ENCODE data around the gene PRM2. TPM values are rescaled to one million over a fixed set of nuclear protein-coding genes. Genes with fewer than 3 reads are reported as not detected.

The PRM2 gene, protein sequence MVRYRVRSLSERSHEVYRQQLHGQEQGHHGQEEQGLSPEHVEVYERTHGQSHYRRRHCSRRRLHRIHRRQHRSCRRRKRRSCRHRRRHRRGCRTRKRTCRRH
- total RNA-seq = not detected in 3 replicates
- long read RNA-seq = 0 reads

DNA sequence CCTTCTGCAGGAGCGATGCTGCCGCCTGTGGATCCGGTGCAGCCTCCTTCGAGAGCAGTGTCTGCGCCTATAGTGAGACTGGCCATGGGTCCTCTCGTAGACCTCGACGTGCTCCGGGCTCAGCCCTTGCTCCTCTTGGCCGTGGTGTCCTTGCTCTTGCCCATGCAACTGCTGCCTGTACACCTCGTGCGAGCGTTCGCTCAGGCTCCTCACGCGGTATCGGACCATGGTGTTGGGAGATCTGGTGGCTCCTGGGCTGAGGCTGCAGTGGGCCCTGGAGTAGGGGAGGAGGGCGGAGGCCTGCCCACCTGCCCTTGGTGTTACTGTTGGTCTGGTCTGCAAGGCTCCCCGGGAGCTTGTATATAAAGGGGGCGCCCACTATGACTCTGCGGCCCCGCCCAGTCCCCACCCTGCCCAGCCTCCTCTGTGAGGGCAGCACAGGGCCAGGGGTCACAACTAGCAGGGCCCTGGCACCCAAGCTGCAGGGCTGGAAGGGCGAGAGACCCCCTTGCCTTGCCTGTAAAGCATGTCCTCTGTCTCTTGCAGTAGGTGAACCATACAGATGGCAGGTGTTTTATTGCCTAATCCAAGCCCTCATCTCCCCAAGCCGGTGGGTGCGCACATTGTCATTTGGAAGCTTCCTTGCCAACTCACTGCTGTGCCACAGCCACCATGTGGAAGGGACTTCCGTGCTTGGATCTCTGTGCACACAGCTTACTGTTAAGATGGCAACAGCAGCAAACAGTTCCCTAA is at the start of gene PRM2:
TSS of gene PRM2 (minus strand) at position 338 of the 753 bp plus-strand sequence. CDS start at position 228, 110 bp downstream.
- TF ChIP-seq, protein P1, sequence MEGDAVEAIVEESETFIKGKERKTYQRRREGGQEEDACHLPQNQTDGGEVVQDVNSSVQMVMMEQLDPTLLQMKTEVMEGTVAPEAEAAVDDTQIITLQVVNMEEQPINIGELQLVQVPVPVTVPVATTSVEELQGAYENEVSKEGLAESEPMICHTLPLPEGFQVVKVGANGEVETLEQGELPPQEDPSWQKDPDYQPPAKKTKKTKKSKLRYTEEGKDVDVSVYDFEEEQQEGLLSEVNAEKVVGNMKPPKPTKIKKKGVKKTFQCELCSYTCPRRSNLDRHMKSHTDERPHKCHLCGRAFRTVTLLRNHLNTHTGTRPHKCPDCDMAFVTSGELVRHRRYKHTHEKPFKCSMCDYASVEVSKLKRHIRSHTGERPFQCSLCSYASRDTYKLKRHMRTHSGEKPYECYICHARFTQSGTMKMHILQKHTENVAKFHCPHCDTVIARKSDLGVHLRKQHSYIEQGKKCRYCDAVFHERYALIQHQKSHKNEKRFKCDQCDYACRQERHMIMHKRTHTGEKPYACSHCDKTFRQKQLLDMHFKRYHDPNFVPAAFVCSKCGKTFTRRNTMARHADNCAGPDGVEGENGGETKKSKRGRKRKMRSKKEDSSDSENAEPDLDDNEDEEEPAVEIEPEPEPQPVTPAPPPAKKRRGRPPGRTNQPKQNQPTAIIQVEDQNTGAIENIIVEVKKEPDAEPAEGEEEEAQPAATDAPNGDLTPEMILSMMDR (IDR thresholded peaks at IDR 0.05) = no peak
- DNase-seq (ENCODE audit: low spot score) = no peak
- H3K36me3 Mint-ChIP-seq (ENCODE audit: low read depth) = no peaks in the 10 kb centered on the region
- H3K4me3 Mint-ChIP-seq (ENCODE audit: unreplicated experiment) = no peak within 1 kb of the TSS
- H3K27me3 Mint-ChIP-seq (ENCODE audit: low read depth) = peaks cover 10% of the 10 kb centered on the region
- H3K4me1 Mint-ChIP-seq (ENCODE audit: low read depth) = no peaks in the 10 kb centered on the region
- peaks cover 5% of the 10 kb centered on the region for H3K9me3 Mint-ChIP-seq (ENCODE audit: low read depth)
- no peak within 1 kb of the TSS for H3K27ac Mint-ChIP-seq (ENCODE audit: unreplicated experiment)

DNA sequence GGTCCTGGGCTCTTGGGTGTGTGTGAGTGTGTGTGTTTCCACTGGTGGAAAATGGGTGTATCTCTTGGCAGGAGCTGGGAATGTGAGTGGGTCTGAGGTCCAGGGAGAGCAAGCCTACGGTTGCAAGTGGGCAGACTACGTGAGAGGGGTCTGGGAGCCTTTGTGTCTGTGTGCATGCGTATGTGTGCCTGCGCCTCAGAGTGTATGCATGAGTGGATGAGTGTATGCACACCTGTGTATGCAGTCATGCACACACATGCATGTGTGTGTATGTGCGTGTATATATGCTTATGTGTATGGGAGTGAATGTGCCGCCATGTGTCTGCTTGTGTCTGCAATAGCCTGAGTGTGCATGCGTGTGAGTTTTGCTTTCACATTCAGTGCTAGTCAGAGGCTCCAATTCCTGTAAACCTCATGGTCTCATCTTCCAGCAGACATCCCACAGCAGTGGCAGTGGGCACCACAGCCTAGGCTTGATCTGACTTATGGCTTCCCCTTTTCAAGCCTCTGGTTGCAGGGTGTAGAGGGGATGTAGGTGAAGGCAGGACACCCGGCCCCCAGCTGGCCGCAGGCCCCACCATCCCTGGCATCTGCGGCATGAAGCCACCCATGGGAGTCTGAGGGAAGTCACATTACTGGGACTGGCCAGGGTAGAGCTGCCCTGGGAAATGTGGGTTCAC is 49.3 kb upstream of the PRM2 start:
- TF ChIP-seq, protein P1 (IDR thresholded peaks at IDR 0.05) = no peak
- no peaks in the 10 kb centered on the region for H3K27me3 Mint-ChIP-seq (ENCODE audit: low read depth)
- peaks cover 36% of the 10 kb centered on the region for H3K4me1 Mint-ChIP-seq (ENCODE audit: low read depth)
- no peak for DNase-seq (ENCODE audit: low spot score)
- H3K36me3 Mint-ChIP-seq (ENCODE audit: low read depth) = no peaks in the 10 kb centered on the region
- H3K27ac Mint-ChIP-seq (ENCODE audit: unreplicated experiment) = no peak overlapping the region
- H3K4me3 Mint-ChIP-seq (ENCODE audit: unreplicated experiment) = no peak overlapping the region
- no peaks in the 10 kb centered on the region for H3K9me3 Mint-ChIP-seq (ENCODE audit: low read depth)

- TF ChIP-seq, protein P1 (IDR thresholded peaks at IDR 0.05) = no peak
Observed at GRCh38 chr16:11323551-11324336, 47.5 kb upstream of the PRM2 start.

GRCh38 chr16:11322823-11323222 is 46.5 kb upstream of the PRM2 start:
- DNase-seq (ENCODE audit: low spot score) = no peak
- TF ChIP-seq, protein P1 (IDR thresholded peaks at IDR 0.05) = no peak
- Mint-ChIP-seq H3K4me1 (ENCODE audit: low read depth) (peaks cover 13% of the 10 kb centered on the region), H3K27ac (ENCODE audit: unreplicated experiment) (no peak overlapping the region), H3K9me3 (ENCODE audit: low read depth) (no peaks in the 10 kb centered on the region), H3K36me3 (ENCODE audit: low read depth) (no peaks in the 10 kb centered on the region), H3K27me3 (ENCODE audit: low read depth) (no peaks in the 10 kb centered on the region), H3K4me3 (ENCODE audit: unreplicated experiment) (no peak overlapping the region)

More at GRCh38 chr16:11323551-11324336, 47.5 kb upstream of the PRM2 start:
- Mint-ChIP-seq H3K4me3 (ENCODE audit: unreplicated experiment) (no peak overlapping the region), H3K27me3 (ENCODE audit: low read depth) (no peaks in the 10 kb centered on the region), H3K27ac (ENCODE audit: unreplicated experiment) (no peak overlapping the region), H3K36me3 (ENCODE audit: low read depth) (no peaks in the 10 kb centered on the region), H3K9me3 (ENCODE audit: low read depth) (no peaks in the 10 kb centered on the region), H3K4me1 (ENCODE audit: low read depth) (peaks cover 22% of the 10 kb centered on the region)
- no peak for DNase-seq (ENCODE audit: low spot score)

GRCh38 chr16:11321662-11322061 is 45.4 kb upstream of the PRM2 start:
- Mint-ChIP-seq H3K4me1 (ENCODE audit: low read depth) (peaks cover 7% of the 10 kb centered on the region), H3K4me3 (ENCODE audit: unreplicated experiment) (no peak overlapping the region), H3K9me3 (ENCODE audit: low read depth) (no peaks in the 10 kb centered on the region), H3K36me3 (ENCODE audit: low read depth) (no peaks in the 10 kb centered on the region), H3K27me3 (ENCODE audit: low read depth) (no peaks in the 10 kb centered on the region), H3K27ac (ENCODE audit: unreplicated experiment) (no peak overlapping the region)
- TF ChIP-seq, protein P1 (IDR thresholded peaks at IDR 0.05) = no peak
- DNase-seq (ENCODE audit: low spot score) = no peak

Data from chondrocyte (in vitro differentiated cells).